Activated naive CD4-positive, alpha-beta T cell treated with anti-CD3 and anti-CD28 coated beads, Interleukin-2, amount 50 U/mL, for 16 hours (primary cell): ENCODE results near the gene FAM78A.
A peak's percentile ranks its signal among the peaks of the same experiment; 100 is the strongest.
"Not testable (repeated sequence)": the region's sequence is repeated elsewhere in the genome, so short reads cannot be mapped to it uniquely, and the experiment has no call there.

Source experiments
- DNase-seq: peaks from one replicate; pipeline ENCODE4 v3.0.0-alpha.2; 2020

FAM78A gene

DNA sequence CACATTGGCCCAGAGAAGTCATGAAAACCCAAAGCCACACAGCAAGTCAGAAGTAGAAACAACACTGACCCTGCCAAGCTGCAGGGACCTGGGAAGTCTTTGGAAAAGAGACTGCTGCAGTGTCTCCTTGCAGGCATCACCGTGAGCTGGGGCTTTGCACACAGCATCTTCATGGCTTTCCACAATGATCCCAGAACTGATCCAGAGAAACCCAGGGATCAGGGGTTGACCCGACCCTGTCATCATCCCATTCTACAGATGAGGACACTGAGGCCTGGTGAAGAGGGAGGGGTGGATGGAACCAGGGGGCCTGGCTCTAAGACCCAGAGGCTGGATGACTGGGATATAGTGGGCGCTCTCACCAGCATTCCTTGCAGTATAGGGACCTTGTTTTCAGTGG is 4.3 kb upstream of the FAM78A start:
- no peak for DNase-seq

GRCh38 chr9:131279863-131280570 is 3.7 kb upstream of the FAM78A start:
- DNase-seq = no peak

DNA sequence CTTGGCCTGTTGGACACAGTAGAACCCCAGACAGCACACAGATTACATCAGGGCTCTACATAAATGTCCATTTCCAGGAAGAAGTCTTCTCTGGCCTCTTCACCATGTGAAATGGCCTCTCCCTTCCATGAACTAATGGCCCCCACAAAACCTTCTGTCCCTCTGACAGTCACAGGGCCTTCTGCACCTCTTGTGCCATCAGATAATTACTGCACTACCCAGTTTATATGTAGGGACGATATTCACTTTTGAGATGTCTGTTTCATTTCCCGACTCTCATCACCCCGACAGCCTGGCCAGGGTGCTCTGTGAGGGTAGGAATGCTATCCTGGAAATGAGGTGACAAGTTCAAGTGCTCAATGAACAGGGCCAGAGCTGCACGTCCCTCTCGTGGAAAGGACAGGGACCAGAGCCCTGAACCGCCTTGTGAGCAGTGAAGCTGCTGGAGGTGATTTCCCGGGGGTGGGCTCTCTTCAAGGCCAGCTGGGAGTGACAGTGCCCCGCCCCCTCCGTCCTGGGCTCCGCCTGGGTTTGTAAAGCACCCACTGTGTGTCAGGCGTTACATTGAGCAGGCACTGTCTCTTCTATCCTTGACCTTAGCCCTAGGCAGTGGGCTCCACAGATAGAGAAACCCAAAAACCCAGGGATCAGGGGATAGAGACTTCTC is 3.0 kb upstream of the FAM78A start:
- no peak for DNase-seq

- DNase-seq = no peak
These were observed 2.4 kb upstream of the FAM78A start for GRCh38 chr9:131278702-131279111.

DNA sequence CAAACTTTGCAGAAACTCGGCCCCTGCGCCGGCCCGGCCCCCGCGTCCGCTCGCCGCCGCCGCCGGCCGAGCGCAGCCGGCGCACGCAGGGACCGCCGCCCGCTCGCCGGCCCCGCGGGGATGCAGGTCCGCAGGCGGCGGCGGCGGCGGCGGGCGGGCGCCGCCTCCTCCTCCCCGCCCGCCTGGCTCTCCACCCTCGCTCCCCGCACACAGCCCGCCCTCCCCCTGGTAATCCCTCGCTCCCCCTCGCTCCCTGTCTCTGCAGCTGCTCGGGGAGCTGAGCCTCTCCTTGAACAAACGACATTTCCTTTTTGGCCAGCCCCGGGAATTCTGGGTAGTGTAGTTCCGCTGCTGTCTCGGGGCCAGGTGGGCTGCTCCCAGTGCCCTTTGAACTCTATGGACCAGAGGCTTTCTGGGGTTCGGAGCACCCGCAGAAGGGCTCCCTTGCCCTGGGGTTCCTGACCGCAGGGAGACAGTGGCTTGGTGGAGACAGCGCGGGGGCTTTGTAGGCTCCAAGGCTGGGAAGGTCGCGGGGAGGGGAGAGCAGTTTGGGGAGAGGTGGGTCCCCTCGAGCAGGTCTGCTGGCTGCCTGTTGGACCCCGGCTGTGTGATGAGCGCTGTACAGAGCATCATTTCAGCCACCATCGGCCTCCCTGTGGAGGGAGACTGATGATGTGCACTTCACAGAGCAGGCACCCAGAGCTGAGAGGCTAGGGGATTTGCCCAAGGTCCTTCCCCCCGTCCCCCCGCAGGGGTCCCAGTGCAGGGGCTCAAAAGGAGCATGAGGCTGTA is 1.8 kb upstream of the FAM78A start:
- DNase-seq = peak; percentile 75

DNA sequence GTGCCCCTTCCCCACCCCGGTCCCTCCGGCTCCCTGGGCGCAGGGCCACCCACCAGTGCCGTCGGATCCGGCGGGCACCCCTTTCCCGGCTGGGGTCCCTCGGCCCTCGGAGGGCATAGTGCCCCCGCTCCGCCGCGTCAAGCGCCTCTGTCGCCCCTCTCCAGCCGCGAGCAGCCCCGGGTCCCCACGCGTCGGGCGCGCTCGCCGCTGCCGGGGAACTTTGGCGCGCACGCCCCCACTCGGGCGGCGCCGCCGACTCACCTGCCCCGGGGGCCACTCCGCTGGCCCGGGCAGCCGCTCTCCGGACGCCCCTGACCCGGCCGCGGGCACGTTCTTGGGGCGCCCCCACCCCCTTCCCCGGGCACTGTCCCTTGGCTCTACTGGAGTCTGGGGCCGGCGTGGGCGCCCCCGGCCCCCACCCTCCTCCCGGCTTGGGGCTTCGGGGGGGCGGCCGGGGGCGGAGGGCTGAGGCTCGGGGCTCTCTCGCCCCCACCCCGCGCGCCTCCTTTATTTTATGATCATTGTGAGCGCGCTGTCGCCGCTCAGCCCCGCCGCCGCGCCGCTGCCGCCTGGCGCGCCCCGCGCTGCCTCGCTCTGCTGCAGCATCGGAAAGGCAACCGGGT is 1.1 kb upstream of the FAM78A start:
- DNase-seq = peak; percentile 42

- DNase-seq = peak; percentile 51
These were observed 579 bp upstream of the FAM78A start for GRCh38 chr9:131276891-131277286.

GRCh38 chr9:131275332-131276093 is 797 bp downstream of the FAM78A start:
- DNase-seq = no peak

DNA sequence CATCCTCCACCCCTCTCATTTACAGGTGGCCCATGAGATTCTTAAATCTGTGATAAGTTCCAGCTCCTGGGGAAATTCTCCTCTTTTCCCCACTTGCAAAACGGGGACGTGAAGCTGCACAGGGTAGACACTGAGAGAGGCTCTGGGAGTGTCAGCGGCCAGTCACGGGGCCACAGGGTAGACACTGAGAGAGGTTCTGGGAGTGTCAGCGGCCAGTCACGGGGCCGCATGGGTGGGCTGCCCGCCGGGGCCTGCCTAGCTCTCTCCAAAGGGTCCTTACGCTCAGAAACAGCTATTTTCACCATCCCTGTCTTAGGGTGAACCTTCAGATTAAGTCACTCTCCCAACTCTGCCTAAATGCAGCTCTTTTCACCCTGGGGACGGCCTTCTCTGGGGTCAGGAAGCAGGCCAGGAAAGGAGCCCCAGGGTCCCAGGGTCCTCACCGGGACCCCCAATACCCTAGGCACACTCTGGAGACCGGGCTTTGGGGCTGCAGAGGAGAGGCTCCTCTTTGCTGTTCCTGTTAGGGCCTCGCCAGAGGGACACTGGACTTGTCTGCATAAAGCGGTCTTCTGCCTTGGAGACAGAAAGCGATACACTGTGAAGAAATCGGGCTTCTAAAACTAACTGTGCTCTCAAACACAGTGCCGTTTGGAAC is 1.5 kb downstream of the FAM78A start:
- DNase-seq = no peak

DNA sequence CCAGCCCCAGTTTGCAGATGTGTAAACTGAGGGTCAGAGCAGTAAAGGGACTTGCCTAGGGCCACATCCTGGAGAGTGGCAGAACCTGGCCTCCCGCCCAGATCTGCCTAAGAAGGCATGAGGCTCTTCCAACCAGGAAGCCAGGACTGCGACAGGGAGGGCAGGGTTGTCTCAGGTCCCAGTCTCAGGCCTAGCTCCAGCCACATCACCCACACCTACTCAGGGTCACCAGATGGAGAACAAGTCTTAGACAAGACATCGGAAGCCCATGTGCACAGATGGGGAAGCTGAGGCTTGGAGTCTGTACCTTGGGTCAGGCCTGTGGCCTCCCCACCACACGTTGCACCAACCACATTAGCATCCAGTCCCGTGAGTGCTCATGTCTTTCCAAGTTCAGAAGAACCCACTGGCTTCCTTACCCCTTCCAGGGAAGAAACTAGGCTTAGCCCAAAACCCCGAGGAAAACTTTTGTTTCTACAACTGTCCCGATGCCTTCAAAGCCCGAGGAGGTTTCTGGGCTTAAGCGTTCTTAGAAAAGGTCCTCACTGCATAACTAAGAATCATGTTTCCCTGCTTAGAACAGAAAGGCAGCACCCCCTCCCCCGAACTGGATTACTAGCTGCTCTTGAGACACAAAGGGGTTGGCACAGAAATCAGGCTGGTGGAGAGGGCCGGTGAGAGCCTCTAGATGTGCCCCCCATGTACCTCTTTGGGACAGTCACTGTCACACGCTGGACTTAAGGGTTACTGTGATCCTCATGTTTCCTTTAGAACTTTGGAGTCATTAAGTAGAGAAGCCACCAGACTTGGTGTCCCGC is 2.2 kb downstream of the FAM78A start:
- no peak for DNase-seq

- no peak for DNase-seq
These were observed 3.0 kb downstream of the FAM78A start for GRCh38 chr9:131273146-131273855.

- DNase-seq = no peak
These were observed 4.1 kb downstream of the FAM78A start for GRCh38 chr9:131272212-131272611.

DNA sequence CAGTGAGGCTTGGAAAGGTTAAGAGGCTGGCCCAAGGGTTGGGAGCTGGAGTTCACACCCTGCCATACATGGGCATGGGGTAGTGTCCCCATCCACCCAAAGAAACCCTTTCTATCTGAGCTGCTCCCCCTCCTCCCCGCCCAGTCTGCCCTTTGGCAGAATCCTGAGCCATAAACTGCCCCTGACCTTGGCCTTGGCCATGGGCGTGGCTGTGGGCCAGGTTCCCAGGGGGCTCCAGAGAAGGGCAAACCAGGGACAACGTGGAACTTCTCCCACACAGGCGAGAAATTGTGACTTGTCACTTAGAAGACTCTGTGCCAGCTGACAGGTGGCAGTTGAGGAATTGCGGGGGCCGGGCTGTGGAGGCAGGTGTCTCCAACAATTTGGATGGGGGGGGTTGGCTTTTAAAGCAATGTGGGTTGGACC is 4.8 kb downstream of the FAM78A start:
- DNase-seq = peak; percentile 41

DNA sequence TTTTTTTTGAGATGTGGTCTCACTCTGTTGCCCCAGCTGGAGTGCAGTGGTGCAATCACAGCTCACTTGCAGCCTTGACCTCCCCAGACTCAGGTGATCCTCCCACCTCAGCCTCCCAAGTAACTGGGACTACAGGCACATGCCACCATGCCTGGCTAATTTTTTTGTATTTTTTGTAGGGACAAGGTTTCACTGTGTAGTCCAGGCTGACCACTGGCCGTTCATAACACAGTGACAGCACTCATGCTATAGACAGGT is 5.4 kb downstream of the FAM78A start:
- not testable (repeated sequence) for DNase-seq

DNA sequence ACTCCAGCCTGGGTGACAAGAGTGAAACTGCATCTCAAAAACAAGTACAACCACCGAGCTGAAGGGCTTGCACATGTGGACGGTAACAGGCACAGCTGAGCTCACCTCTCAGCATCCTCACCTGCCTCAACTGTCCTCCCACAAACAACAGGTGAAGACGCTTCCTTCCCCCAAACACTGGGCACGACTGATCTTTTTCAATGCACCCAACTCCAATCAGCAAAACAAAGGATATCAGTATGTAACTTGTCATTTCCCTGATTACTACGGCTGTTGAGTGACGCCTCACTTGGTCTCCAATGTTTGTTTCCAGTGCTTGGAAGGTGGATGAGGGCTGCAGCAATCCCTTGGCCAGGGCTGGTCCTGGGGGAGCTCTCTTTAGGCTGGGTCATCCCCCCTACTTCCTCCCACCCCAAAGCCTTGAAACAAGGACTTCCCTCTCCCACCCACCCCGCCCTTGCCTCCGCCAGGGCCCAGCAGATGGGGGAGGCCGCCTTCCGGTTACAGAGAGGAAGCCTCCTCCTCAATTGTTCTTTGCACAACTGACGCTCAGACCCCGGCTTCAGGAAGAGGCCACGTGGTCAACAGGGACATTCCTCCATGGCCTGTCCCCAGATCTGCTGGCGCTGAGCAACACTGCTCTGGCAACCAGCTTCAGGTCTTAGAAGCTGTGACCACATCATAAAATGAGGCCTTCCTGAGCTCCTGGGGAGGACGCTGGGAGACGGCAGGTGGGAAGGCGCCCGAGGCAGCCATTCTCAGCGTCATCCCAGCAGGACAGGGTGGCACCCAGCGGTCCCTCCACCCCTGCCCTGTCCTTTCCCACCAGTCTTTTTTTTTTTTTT is 5.9 kb downstream of the FAM78A start:
- peak; percentile 49 for DNase-seq

DNA sequence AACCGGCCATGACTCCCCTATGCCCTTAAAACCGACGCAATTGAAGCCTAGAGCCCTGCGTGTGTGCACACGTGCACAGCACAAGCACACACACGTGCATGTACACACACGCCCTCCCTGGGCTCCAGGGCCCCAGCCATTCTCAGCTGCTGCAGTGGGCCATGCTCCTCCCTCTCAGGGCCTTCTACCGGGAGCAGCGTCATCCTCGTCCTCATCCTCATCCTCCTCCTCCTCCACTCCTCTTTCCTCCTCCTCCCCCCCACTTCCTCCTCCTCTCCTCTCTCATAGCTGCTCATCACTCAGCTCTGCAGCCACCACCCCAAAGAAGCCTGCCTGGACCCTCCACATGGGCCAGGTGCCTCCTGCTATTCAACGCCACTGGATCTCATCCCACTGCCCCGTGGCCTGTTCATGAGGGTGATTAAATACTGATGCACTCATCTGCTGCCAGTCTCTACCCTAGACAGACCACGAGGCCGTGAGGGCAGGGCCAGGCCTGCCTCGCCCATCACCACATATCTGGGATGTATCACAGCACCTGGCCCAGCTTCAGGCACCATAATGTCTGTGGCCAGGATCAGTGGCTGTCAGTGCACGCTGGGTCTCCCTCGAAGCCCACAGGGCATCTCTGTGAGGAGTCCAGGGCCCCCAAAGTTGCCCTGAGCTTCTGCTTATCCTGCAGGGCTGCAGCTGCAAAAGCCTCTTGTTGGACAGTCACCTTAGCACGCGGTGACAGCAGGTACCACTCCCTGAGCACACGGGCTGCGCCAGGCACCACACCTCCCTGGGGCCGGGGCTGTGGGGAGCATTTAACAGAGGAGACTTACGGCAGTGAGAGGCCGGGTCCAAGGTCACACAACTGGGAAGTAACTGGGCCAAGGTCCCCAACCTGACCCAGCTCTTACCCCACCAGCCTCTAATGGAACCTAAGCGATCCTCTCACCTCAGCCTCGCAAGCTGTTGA is 9.8 kb downstream of the FAM78A start:
- DNase-seq = peak; percentile 56

DNA sequence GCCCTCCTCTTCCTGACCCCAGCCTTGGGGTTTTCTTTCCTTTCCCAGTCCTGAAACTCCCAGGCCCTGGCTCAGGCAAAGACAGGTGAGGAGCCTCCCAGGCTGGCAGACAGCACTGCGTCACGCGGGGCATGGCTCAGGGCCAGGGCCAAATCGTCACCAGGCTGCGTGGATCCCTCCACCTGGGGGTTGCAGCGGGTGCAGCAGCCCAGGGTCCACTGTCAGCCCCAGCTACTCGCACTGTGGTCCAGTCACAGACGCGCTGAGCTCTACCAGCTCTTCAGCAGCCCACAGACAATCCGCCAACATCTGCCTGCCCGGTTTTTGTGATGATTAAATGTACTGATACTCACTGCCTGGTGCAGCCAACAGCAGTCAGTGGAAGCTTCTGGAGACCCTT is 12.1 kb downstream of the FAM78A start:
- peak; percentile 58 for DNase-seq

GRCh38 chr9:131263701-131264100 is 12.6 kb downstream of the FAM78A start:
- no peak for DNase-seq

DNA sequence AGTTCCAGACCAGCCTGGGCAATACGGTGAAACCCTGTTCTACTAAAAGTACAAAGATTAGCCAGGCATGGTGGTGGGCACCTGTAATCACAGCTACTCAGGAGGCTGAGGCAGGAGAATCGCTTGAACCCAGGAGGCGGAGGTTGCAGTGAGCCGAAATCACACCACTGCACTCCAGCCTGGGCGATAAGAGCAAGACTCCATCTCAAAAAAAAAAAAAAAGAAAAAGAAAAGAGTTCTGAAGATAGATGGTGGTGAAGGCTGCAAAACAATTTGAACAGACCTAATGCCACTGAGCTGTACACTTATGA is 13.3 kb downstream of the FAM78A start:
- not testable (repeated sequence) for DNase-seq
